ENCODE measurements around the gene ABCA13.

ABCA13 gene

DNA sequence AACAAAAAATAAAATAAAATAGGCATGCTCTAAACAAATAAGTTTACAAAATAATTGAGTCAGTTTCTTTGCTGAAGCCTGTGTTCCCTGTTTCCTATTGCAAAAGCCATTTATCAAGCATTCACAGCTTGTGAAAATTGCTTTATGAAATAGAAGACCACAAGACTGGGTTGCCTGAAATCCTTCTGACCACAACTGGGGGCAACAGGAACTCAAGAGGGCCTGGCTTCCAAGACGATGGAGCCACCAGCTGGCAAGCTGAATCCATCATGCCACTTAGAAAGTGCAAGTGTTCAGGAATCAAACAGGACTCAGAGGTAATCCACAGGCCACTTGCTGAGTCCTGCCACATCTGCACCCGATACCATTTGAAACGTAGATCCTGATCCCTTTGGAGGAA, 752 bp upstream of the ABCA13 start:
- Histone ChIP-seq H3K4me3 (no peak overlapping the region), H4K20me1 (no peaks in the 10 kb centered on the region), H3K4me1 (no peaks in the 10 kb centered on the region), H3K9ac (no peak overlapping the region), H3K27me3 (no peaks in the 10 kb centered on the region), H3K9me3 (peaks cover 8% of the 10 kb centered on the region; the same call in 1 of the 2 replicates), H3K4me2 (no peak overlapping the region), H3K36me3 (no peaks in the 10 kb centered on the region), H3K27ac (no peak overlapping the region)
- no peak for TF ChIP-seq Cebpa-rat (IDR thresholded peaks at IDR 0.05)

DNA sequence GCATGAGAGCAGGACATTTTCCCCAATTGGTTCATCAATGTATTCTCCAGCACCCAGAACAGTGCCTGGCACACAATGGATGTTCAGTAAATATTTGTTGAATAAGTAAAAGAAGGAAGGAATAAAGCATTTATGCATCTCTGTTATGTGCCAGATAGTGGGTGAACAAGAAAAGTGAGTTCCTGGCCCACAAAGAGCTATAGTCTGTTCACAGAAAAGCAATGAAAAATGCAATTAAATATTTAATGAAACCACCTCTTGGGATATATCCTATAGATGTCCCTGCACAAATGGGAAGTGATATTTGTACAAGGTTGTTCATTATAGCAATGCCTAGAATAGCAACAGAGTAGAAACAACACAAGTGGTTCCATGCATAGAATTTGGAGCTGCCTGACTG, 2.1 kb downstream of the ABCA13 start:
- H3K36me3 ChIP-seq = no peaks in the 10 kb centered on the region
- no peak for TF ChIP-seq Cebpa-rat (IDR thresholded peaks at IDR 0.05)
- H3K4me3 ChIP-seq = no peak overlapping the region
- H3K4me2 ChIP-seq = no peak overlapping the region
- no peaks in the 10 kb centered on the region for H3K27me3 ChIP-seq
- H3K4me1 ChIP-seq = no peaks in the 10 kb centered on the region
- H3K9ac ChIP-seq = no peak overlapping the region
- peaks cover 8% of the 10 kb centered on the region; the same call in 1 of the 2 replicates for H3K9me3 ChIP-seq
- no peak overlapping the region for H3K27ac ChIP-seq
- no peaks in the 10 kb centered on the region for H4K20me1 ChIP-seq

DNA sequence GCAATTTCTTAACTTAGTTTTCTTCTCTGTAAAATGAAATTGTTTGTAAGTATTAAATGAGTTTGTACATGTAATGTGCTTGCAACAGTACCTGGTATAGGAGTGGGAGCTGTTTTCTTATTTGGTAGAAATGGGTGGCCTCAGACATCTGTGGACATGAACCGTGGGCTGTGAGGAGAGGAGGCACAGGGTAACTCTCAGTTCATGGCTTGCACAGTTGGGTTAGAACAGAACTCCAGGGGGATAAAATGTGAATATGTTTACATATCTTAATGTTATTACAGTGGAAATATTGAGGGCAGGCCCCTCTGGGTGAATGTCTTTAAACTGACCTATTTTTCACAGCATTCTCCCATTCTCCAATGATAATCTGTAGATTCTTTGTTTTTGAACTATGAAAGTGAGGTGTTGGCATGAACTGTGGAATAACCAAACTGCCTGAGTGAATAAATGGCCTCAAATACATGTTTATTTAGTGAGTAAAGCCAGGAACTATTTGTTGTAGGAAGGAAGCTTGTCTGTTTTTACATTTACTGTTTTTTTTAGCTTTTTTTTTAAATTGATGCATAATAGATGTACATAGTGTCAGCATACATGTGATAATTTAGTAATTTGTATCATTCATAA, 2.6 kb downstream of the ABCA13 start:
- H3K36me3 ChIP-seq = no peaks in the 10 kb centered on the region
- no peak overlapping the region for H3K4me3 ChIP-seq
- no peak overlapping the region for H3K4me2 ChIP-seq
- no peak overlapping the region for H3K27ac ChIP-seq
- no peaks in the 10 kb centered on the region for H3K4me1 ChIP-seq
- no peak for TF ChIP-seq Cebpa-rat (IDR thresholded peaks at IDR 0.05)
- no peaks in the 10 kb centered on the region for H4K20me1 ChIP-seq
- H3K27me3 ChIP-seq = no peaks in the 10 kb centered on the region
- H3K9me3 ChIP-seq = peaks cover 5% of the 10 kb centered on the region; the same call in 1 of the 2 replicates
- H3K9ac ChIP-seq = no peak overlapping the region

GRCh38 chr7:48175019-48175418, 3.8 kb downstream of the ABCA13 start:
- no peak overlapping the region for H3K4me2 ChIP-seq
- no peak overlapping the region for H3K27ac ChIP-seq
- H3K36me3 ChIP-seq = no peaks in the 10 kb centered on the region
- no peaks in the 10 kb centered on the region for H4K20me1 ChIP-seq
- H3K27me3 ChIP-seq = no peaks in the 10 kb centered on the region
- no peak overlapping the region for H3K4me3 ChIP-seq
- no peaks in the 10 kb centered on the region for H3K9me3 ChIP-seq
- TF ChIP-seq Cebpa-rat (IDR thresholded peaks at IDR 0.05) = no peak
- no peak overlapping the region for H3K9ac ChIP-seq
- no peaks in the 10 kb centered on the region for H3K4me1 ChIP-seq

DNA sequence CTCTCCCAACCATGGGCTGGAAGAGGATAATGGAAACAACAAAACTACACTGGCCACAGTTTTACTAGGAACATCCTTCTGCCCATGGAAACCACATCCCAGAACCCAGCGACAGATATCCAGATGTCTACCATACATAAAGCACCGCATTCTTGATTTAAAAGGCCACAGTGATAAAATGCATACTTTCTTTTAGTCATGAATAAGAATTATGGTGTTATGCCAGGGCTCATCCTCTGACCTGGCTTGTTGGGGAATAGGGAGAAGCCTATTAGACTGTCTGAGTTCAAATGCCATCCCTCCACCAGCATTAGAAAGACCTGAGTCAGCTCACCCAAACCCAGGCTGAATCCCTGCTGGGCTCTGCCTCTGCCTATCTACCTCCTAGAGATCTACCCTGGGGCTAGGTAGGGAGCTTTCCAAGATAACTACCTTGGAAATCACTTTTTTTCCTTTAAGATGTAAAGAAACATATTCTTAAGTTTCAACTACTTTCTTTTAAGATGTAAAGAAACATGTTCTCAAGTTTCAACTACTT, 5.2 kb downstream of the ABCA13 start:
- Histone ChIP-seq H3K9ac (no peak overlapping the region), H3K4me1 (no peaks in the 10 kb centered on the region), H4K20me1 (no peaks in the 10 kb centered on the region), H3K27me3 (no peaks in the 10 kb centered on the region), H3K9me3 (no peaks in the 10 kb centered on the region), H3K4me2 (no peak overlapping the region), H3K27ac (no peak overlapping the region), H3K4me3 (no peak overlapping the region), H3K36me3 (no peaks in the 10 kb centered on the region)
- no peak for TF ChIP-seq Cebpa-rat (IDR thresholded peaks at IDR 0.05)

DNA sequence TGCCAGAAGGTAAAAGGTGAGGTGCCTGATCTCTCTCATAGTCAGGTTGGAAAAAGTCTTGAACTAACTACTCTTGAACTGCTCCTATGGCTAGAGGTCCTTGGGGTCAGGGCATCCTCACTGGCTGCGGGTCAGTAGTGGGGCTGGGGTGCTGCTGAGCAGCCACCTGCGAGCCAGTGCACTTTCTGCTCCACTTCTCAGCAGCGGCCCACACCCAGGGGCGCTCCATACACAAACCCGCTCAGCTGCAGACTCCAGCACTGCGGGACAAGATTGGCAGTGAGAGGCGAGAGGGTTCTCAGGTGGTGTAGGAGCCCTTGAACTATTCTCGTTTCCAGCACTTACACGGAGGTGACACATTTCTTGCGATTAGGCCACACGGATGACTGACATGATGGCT, 6.0 kb downstream of the ABCA13 start:
- TF ChIP-seq Cebpa-rat (IDR thresholded peaks at IDR 0.05) = no peak
- Histone ChIP-seq H3K4me3 (no peak overlapping the region), H3K4me2 (no peak overlapping the region), H4K20me1 (no peaks in the 10 kb centered on the region), H3K9me3 (no peaks in the 10 kb centered on the region), H3K4me1 (no peaks in the 10 kb centered on the region), H3K9ac (no peak overlapping the region), H3K27me3 (no peaks in the 10 kb centered on the region), H3K36me3 (no peaks in the 10 kb centered on the region), H3K27ac (no peak overlapping the region)

DNA sequence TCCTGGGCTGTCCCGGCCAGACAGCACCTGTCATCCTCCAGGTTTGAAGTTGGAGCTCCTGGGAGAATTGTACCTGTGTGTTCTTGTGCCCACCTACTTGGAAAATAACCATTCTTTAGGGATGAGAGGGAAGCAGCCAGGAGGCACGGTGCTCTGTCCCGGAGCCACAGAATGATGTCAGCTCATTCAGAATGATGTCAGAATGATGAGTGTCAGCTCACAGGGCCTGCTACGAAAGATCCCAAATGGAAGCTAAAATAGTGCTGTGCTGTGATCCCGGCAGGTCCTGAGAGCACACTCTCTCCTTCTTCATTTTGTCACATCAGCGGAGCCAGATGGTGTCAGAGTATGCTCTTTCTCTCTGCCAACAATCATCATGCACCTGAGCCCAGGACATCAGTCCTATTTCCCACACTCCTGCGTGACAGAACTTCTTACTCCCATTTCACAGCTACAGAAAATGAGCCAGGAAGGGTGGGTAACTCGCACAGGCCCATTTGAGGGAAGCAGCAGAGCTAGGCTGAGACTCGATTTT, 8.3 kb downstream of the ABCA13 start:
- no peaks in the 10 kb centered on the region for H3K36me3 ChIP-seq
- H4K20me1 ChIP-seq = no peaks in the 10 kb centered on the region
- H3K4me3 ChIP-seq = no peak overlapping the region
- no peak overlapping the region for H3K4me2 ChIP-seq
- no peak for TF ChIP-seq Cebpa-rat (IDR thresholded peaks at IDR 0.05)
- H3K9ac ChIP-seq = no peak overlapping the region
- H3K9me3 ChIP-seq = no peaks in the 10 kb centered on the region
- H3K27ac ChIP-seq = no peak overlapping the region
- H3K27me3 ChIP-seq = no peaks in the 10 kb centered on the region
- H3K4me1 ChIP-seq = no peaks in the 10 kb centered on the region

DNA sequence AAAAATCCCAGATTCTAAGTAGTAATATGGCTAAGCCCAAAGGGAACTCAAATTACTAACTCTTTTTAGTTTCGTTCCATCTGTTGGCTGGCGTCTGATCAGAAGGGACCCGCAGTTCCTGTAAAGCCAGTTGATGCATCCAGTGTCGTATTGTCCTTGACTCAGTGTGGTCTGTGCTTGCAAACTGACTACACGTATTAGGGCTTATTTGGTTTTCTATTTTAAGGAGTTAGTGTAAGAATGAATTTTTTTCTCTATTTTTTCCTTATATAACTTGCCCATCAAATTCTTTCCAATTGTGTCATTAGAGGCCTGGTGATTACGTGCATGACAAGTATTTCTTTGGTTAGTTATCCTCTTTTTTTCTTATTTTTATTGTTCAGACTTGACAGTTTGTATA, 9.7 kb downstream of the ABCA13 start:
- no peak for TF ChIP-seq Cebpa-rat (IDR thresholded peaks at IDR 0.05)

GRCh38 chr7:48182718-48183369, 11.6 kb downstream of the ABCA13 start:
- H3K27ac ChIP-seq = no peak overlapping the region
- no peaks in the 10 kb centered on the region for H3K36me3 ChIP-seq
- H3K4me3 ChIP-seq = no peak overlapping the region
- H3K4me1 ChIP-seq = no peaks in the 10 kb centered on the region
- H4K20me1 ChIP-seq = no peaks in the 10 kb centered on the region
- H3K27me3 ChIP-seq = no peaks in the 10 kb centered on the region
- no peak overlapping the region for H3K9ac ChIP-seq
- TF ChIP-seq Cebpa-rat (IDR thresholded peaks at IDR 0.05) = no peak
- no peaks in the 10 kb centered on the region for H3K9me3 ChIP-seq
- no peak overlapping the region for H3K4me2 ChIP-seq

More for the DNA sequence above, 9.7 kb downstream of the ABCA13 start:
- H3K27me3 ChIP-seq = no peaks in the 10 kb centered on the region
- no peaks in the 10 kb centered on the region for H3K9me3 ChIP-seq
- H3K4me2 ChIP-seq = no peak overlapping the region
- H3K9ac ChIP-seq = no peak overlapping the region
- H4K20me1 ChIP-seq = no peaks in the 10 kb centered on the region
- H3K4me1 ChIP-seq = no peaks in the 10 kb centered on the region
- no peaks in the 10 kb centered on the region for H3K36me3 ChIP-seq
- H3K27ac ChIP-seq = no peak overlapping the region
- no peak overlapping the region for H3K4me3 ChIP-seq

DNA sequence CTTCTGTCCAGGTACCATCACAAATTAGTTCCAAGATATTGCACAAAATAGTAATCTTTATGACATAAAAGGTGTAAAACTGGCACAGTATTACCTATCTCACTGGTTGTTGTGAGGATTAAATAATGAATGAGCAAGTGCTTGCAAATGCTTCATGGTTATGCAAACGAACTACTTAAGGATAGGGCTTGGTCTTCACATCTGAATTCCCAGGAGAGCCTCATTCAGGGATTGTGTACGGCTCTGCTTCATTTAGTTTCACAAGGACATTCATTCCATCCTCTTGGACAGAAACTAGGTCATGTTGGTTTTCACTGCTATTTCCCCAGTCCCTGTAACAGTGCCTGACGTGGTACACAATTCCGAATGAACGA, 12.1 kb downstream of the ABCA13 start:
- Histone ChIP-seq H3K4me2 (no peak overlapping the region), H3K4me3 (no peak overlapping the region), H3K9me3 (no peaks in the 10 kb centered on the region), H3K9ac (no peak overlapping the region), H4K20me1 (no peaks in the 10 kb centered on the region), H3K36me3 (no peaks in the 10 kb centered on the region), H3K4me1 (no peaks in the 10 kb centered on the region), H3K27me3 (no peaks in the 10 kb centered on the region), H3K27ac (no peak overlapping the region)
- no peak for TF ChIP-seq Cebpa-rat (IDR thresholded peaks at IDR 0.05)
